GM21717 (cell line): ENCODE data around the gene CDKN1C.
"Not testable (repeated sequence)": the region's sequence is repeated elsewhere in the genome, so short reads cannot be mapped to it uniquely, and the experiment has no call there.

Experiments used
- ATAC-seq: cut with Tn5 transposase; IDR thresholded peaks from one replicate; pipeline ENCODE4 v1.9.1; 2021; ENCODE audit warnings: mild to moderate bottlenecking, moderate library complexity; ENCODE audit not compliant: unreplicated experiment

CDKN1C gene

GRCh38 chr11:2909133-2909902 lies 23.7 kb upstream of the CDKN1C start:
- ATAC-seq: no peak

DNA sequence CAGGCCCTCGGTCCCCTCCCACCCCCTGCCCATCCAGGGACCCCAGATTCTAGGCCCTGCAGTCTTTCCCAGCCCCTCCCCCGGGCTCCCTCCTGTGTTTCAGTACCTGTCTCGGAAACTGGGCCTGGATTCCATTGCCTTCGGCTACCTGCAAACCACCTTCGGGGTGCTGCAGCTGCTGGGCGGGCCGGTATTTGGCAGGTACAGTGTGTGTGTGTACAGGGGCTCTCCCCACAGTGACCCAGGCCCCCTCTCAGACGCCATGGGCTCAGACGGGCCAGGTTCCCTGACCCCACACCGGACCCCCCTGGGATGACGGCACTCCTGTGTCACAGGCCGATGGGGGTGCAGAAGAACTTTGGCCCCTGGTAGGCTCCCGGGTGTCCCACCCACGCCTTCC lies 22.6 kb upstream of the CDKN1C start:
- ATAC-seq: no peak

- ATAC-seq: not testable (repeated sequence)
These were observed 19.7 kb upstream of the CDKN1C start for GRCh38 chr11:2905299-2905698.

DNA sequence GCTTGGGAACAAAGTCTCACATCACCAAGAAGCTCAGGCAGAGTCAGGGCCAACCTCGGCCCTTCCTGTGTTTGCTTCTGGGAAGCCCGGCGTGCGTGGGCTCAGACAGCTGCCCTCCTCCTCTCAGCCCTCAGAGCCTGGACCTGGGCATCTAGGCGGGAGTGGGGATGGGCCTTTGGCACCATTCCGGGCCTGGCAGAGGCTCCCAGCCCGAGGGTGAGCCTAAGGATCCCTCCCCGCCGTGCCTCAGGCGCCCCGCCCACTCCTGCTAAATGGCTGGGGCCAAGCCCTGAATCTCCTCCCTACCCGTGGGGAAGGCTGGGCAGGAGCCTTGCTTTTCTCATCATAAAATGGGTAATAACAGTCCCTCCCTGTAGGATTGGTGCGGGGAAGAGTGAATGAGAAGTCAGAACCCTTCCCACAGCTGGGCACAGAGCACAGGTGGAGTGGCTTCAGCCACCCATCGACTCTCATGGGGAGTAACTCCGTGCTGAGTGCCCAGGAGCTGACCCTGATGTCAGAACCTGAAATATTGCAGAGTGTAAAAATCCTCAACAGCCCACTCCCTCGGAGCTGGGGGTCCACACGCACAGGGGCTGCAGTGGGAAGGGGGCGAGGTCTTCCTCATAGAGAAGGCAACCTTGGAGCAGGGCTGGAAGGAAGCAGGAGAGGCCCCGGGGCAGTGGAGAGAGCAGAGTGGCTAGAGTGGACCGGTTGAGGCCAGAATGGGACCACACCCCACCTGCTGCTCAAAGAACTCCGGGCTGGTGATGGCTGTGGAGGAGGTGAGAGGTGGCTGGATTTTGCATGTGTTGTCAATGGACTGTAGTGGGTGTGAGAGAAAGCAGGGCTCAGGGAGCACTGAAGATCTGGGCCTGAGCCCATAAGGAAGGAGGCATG lies 18.8 kb upstream of the CDKN1C start:
- no peak for ATAC-seq

DNA sequence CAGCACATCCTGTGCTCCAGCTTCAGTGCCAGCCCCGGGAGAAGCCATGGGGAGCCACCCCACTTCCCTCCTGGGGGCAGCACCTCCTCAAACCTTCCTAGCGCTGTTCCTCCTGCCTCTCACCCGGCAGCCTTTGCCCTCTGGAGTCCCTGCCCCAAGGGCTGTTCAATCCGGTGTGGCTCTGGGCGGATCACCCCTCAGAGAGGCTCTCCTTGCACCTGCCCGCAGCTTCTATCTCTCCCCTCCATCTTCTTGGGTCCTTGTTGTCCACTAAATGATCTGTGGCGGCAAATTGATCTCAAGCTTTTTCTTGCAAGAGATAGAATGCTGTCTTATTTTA lies 18.1 kb upstream of the CDKN1C start:
- no peak for ATAC-seq

DNA sequence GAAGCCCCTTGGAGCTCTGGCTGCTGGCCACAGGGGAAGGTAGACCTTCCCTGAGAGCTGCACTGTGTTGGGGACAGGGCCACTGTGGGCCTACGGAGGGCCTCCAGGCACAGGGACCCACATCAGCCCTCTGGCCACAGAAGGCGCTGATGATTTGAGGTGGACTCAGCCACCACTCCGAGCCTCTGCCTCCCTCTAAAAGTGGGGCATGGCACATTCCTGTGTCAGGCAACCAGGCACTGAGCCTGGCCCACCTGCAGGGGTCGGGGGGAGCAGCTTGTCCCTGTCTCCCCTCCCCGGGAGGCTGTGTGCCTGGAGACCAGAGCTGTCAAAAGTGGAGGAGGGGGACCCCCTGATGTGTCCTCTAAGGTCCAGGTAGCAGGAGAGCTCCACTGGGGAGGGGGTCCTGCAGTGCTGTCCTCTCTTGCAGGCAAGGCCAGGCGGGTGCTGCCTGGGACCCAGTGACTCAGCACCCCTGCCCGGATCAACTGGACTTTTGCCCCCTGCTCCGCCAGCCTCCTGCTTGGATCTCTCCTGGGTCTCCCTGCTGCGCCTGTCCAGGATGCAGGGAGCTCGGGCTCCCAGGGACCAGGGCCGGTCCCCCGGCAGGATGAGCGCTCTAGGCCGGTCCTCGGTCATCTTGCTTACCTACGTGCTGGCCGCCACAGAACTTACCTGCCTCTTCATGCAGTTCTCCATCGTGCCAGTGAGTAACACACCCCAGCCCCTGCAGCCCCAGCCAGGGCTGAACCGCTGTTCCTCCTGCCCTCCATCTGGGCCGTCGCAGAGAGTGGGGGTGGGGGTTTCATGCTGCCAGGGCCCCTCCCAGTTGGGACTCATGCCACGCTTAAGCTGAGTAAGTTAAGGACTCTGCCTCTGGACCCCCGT lies 17.5 kb upstream of the CDKN1C start:
- no peak for ATAC-seq

DNA sequence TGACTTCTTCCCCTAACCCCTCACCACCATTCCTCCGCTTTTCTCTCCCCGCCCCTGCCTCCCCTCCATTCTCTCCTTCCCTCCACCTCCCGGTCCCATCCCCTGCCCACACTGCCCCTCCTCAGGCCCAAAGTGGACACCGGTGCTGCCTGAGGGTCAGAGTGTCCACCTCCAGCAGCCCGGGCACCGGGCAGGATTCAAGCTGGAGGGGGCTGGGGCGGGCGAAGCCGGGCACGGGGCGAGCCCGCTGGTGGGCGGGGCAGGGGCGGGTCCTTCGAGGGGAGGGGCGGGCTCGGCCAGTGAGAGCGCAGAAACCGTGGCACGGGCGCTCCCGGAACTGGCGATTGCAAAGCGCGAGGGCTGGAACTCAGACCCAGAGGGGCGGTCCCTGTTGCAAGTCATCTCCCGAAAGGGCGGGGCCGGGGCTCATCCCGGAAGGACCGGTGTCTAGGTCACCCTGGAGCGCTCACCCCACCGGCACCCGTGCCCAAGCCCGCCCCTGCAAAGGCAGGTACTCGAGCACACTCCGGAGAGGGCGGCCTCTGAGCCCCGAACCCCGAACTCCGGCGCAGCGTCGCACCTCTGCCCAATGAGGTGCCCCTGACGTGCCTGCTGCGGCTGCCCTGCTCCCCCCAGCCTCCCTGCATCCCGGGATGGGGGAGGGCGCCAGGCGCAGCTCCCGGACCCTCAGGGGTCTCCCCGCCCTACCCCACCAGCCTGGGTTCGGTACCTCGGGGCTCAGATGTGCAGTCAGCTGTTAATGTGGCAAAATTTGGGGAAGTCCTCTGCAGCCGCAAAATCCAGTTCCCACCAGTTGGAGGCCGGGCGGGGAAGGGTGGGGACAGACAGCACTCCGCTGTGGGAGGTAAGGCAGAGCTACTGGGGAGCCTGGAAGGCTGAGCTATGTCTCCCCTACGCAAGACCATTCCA lies 16.5 kb upstream of the CDKN1C start:
- peak; percentile 93 for ATAC-seq

- no peak for ATAC-seq
These were observed 15.7 kb upstream of the CDKN1C start for GRCh38 chr11:2901196-2901796.

- no peak for ATAC-seq
These were observed 13.7 kb upstream of the CDKN1C start for GRCh38 chr11:2899080-2899783.

DNA sequence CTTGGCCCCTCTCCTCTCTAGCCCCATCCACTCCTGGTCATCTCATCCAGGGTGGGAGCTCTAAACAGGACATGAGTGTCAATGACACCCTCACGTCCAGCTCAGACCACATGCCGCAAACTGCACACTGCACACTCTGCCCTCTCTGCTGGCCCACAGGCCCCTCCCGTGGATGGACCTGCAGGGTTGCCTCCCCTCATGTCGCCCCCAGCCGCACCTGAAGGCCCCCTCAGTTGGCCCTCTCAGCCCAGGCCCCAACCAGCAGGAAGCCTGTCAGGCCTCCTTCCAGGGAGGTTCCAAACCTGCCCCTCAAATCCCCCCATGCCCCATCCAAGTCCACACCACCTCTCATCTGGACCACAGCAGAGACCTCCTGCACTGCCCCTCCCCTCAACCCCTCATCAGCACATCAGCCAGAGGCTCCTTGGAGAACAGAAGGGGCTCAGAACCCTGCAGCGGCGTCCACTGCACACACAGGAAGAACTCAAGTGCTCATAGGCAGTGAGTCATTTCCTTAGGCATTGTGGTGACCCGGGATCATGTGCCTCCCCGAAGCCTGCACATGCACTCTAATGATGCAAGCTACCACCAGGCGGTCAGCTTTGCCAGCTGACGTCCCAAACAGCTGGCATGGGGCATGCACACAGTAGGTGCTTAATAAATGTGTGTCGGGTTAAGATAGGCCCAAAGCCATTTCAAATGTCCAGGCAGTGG lies 12.9 kb upstream of the CDKN1C start:
- no peak for ATAC-seq

DNA sequence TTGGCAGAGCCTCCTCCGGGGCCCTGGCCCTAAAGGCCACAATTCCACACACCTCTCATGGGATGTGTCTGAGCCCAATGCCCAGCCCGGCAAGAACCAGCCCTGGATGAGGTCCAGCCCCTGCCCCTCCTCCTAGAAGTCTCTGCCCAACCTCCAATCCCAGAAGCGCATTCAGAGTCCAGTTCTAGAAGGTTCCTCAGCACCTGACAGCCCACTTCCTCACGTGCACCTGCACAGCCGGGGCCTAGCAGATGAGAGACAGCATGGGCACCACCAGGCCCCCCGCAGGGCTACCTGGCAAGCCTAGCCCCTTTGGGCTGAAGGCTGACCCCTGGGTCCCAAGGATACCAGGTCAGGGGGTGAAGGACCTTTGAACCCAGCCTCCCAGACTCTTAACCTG lies 11.5 kb upstream of the CDKN1C start:
- ATAC-seq: no peak

- ATAC-seq: no peak
These were observed 10.5 kb upstream of the CDKN1C start for GRCh38 chr11:2896047-2896446.

DNA sequence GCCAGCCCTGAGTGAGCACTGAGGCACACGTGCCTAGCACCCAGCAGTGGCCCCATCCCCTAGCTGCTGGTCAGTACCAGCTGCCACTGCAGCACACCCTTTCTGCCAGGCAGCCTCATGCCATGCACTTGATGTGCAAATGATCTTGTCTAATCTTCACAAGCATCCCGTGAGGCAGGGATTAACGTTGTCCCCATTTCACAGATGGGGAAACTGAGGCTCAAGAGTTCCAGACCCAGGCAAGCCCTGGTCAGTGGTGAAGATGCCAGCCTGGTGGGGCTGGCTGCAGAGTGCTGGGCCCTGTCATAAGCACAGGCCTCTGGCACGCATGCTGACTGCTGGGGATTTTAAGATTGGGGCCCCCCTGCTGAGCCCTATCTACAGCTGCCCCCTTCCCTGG lies 8.4 kb upstream of the CDKN1C start:
- no peak for ATAC-seq

GRCh38 chr11:2892967-2893528 lies 7.5 kb upstream of the CDKN1C start:
- no peak for ATAC-seq

DNA sequence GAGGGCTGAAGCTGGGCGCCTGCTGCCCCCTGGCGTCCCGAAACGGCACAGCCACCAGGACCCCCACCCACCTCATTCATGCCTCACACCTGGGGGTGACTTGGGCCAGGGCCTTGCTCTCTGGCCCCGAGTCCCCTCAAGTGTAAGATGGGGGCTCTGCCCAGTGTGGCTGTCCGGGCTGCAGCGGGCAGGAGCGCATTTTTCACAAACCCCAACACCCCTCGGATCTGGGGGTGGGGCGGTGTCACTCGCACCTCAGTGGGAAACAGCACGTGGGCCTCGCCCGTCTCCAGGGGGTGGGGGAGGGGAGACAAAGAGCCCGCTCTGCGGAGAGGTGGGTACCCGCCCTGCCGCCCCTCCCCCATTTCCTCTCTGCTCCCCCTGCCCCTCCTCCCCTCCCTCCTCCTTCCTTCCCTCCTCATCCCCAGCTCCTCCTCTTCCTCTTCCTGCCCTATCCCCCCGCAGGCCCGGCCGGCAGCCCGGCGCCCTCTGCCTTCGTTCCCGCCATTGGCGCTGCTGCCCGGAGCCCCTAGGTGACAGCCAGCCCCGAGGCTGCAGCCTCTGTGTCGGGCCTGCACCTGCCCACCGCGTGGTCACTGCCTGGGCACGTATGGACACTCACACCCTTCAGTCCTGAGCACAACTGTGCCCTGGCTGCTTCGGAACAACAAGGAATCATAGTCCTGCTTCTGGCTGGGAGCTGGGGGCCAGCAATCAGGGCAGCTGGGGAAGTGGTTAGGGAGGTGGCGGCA lies 6.8 kb upstream of the CDKN1C start:
- ATAC-seq: no peak

DNA sequence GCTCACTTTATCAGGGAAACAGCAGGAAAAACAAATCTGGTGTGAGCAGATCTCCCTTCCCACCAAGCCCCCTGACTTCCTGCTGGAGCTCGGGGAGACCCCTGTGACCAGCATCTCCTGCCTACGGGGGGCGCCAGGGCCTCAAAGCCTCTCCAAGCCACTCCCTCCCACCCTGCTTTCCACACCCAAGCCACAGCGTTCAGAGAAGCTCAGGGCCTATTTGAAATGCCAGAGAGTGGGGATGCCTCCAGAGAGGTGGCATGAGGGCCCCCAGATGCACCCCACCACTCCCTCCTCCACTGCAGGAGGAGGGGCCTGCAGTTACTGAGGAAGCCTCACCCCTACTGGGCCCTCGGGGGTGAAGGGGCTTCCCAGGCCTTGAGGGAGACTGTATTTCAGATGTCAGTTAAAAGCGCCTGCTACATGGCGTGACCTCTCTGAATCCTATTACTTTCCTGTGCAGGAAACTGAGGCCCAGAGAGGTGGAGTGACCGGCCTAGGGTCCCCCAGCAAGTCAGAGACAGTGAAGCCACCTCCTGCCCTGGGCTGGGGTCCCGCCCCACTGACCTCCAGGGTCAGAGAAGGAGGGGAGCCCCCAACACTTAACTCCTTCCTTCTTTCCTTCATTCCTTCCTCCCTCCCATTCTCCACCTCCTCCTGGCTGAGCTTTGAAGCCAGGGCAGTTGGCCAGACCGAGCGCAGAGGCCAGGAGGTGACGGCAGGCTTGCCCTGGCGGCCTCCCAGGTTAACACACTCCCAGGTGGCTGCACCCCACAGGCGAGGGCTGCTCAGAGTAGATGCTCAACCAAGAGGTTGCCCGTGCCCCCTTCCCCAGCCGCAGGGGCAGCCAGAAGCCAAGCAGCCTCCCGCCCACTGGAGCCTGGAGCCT lies 6.0 kb upstream of the CDKN1C start:
- no peak for ATAC-seq
